Measurements from ENCODE around the gene HCRT.
"Not testable (repeated sequence)": the region's sequence is repeated elsewhere in the genome, so short reads cannot be mapped to it uniquely, and the experiment has no call there.

HCRT gene

DNA sequence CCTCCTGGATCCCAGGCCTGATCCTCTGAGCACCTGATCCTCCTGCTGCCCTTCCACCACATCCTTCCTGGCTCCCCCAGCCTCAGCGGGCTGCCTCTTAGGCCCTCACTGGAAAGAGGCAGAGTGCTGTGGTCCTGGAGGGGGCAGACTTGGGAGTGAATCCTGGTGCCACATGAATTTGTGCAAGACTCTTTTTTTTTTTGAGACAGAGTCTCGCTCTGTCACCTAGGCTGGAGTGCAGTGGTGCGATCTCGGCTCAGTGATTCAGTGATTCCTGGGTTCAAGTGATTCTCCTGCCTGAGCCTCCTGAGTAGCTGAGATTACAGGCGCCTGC, 6.0 kb upstream of the HCRT start:
- no peaks in the 10 kb centered on the region for H3K9me3 Mint-ChIP-seq
- no peak overlapping the region for H3K4me3 Mint-ChIP-seq
- CTCF ChIA-PET: interaction anchor here (0.6 kb wide), 1 partner anchor 441 kb away, joined by 4 read pairs; no protein-coding TSS in a partner anchor
- peaks cover 28% of the 10 kb centered on the region for H3K4me1 Mint-ChIP-seq
- no peak for DNase-seq
- H3K36me3 Mint-ChIP-seq: peaks cover 2% of the 10 kb centered on the region
- H3K27ac Mint-ChIP-seq: no peak overlapping the region
- H3K27me3 Mint-ChIP-seq: peaks cover 3% of the 10 kb centered on the region

DNA sequence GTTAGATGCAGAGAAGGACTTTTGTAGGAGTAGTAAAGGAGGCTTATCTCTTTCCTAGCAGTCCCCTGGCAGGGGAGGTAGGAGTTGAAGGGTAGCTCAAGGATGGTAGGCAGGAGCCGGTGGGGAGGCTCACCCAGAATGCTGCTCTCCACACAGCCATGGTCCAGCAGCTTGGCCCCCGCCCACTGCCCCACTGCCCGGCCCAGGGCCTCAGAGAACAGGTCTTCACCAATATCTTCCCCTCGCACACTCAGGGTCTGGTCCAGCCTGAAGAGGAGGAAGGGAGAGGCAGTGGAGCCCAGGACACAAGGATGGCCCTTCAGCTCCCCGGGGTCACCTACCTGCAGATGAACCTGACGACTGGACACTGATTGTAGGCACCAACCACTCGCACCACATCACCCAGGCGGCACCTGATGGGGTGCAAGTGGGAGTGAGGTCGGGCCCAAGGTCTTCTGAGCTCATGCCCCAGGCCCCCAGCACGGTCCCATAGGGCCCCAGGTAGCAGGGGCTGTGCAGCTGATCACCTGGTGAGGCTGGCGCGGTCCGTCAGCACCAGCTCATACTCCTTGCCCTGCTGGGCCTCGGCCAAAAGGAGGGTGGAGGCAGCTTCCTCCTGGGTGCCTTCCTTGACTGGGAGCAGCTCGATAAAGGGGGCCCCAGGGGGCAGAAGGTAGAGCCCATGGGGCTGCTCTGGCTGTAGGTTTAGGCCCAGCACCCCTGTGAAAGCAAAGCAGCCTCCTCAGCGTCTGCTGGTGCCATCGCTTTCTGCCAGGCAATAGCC, 5.4 kb upstream of the HCRT start:
- Mint-ChIP-seq H3K27ac (no peak overlapping the region), H3K36me3 (peaks cover 2% of the 10 kb centered on the region), H3K4me3 (no peak overlapping the region), H3K4me1 (peaks cover 27% of the 10 kb centered on the region), H3K9me3 (no peaks in the 10 kb centered on the region), H3K27me3 (peaks cover 7% of the 10 kb centered on the region)
- DNase-seq: no peak
- CTCF ChIA-PET: interaction anchor here (1.0 to 1.2 kb wide), 2 partner anchors 9 to 32 kb away, joined by 4 to 6 read pairs; partner anchors contain the start of gene KCNH4

DNA sequence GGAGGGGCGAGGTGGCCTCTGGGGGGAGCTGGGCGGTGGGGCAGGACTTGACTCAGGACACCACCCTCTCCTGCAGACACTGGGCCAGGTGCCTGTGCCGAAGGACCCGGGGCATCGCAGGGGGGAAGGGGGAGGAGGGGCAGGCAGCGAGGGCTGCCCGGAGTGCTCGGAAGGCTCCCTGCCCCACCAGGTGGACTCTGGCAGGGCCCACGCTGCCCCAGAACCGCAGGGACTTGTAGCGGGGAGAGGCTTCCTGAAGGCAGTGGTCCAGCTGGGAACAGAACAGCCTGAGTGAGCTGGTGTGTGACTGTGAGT, 4.4 kb upstream of the HCRT start:
- no peak for DNase-seq
- peaks cover 31% of the 10 kb centered on the region for H3K4me1 Mint-ChIP-seq
- CTCF ChIA-PET: interaction anchor here (1.0 to 3.6 kb wide), 3 partner anchors 8 to 214 kb away, joined by 4 to 12 read pairs (median 6); partner anchors contain the start of gene KCNH4
- H3K9me3 Mint-ChIP-seq: no peaks in the 10 kb centered on the region
- no peak overlapping the region for H3K4me3 Mint-ChIP-seq
- H3K27me3 Mint-ChIP-seq: peaks cover 18% of the 10 kb centered on the region
- no peak overlapping the region for H3K27ac Mint-ChIP-seq
- peaks cover 2% of the 10 kb centered on the region for H3K36me3 Mint-ChIP-seq

DNA sequence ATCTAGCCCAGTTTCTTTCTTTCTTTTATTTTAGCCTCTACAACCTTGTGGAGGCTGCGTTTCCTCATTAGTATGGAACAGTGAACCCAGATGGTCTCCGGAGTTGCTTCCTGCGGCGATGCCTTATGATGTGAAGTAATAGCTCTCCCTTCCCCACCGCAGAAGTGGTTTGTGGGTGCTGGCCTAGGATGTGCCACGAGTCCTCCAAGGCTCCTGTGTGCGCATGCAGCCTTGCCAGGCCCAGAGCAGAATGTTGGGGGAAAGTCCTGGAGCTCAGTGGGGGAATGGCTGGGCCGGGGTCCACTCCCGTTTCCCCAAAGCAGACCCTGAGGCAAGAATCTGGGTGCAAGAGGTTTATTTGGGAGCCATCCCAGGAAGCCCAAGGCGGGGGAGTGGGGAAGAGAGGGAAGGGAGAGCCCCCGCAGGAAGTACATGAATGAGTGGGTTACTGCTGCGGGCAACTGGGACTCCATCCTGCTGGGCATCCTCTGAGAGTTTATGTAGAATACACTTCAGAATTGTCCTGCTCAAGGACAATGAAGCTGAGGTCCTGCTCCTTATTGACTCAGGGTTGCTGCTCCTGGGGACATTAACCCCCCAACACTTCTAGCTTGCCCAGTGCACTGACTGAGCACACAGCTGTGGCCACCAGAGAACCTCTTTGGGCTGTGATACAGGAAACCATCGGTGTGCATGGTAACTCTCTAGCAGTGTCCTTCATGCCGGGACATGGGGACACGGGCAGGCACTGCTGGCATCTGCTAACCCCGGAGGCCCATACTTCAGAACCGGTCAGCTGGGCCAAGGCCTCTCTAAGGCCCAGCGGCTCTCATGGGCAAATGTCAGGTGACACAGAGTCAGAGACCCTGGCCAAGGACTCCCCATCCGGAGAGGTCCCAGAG, 3.7 kb upstream of the HCRT start:
- CTCF ChIA-PET: interaction anchor here (1.2 to 3.6 kb wide), 2 partner anchors 9 to 214 kb away, joined by 3 to 12 read pairs; no protein-coding TSS in a partner anchor
- no peak for DNase-seq
- Mint-ChIP-seq H3K9me3 (no peaks in the 10 kb centered on the region), H3K27me3 (peaks cover 20% of the 10 kb centered on the region), H3K4me1 (peaks cover 31% of the 10 kb centered on the region), H3K36me3 (peaks cover 2% of the 10 kb centered on the region), H3K4me3 (no peak overlapping the region), H3K27ac (no peak overlapping the region)

DNA sequence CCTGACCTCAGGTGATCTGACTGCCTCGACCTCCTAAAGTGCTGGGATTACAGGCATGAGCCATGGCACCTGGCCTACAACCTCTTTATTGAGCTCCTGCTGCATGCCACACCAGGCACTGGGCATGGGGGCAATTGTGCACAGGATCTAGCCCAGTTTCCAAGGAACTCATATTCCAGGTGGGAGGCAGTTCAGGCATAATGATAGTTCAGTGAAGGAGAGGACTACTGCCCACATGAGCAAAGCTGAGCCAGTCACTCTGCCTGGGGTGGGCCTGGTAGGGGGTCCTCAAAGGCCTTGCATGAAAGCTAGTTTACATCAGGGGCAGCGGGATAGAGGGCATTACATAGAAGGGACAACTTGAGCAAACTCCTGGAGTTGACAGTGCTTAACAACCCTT, 2.6 kb upstream of the HCRT start:
- H3K4me1 Mint-ChIP-seq: peaks cover 31% of the 10 kb centered on the region

DNA sequence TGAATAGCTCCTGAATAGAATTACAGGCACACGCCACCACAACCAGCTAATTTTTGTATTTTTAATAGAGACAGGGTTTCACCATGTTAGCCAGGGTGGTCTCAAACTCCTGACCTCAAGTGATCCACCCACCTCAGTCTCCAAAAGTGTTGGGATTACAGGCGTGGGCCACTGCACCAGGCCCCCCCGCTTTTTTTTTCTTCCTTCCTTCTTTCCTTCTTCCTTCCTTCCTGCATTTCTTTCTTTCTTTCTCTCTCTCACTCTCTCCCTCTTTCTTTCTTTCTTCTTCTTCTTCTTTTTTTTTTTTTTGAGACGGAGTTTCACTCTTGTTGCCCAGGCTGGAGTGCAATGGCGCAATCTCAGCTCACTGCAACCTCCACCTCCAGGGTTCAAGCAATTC, 939 bp upstream of the HCRT start:
- not testable (repeated sequence) for H3K36me3 Mint-ChIP-seq, H3K27ac Mint-ChIP-seq, H3K9me3 Mint-ChIP-seq, DNase-seq, H3K4me3 Mint-ChIP-seq
- Mint-ChIP-seq H3K4me1 (peaks cover 43% of the 10 kb centered on the region), H3K27me3 (peaks cover 46% of the 10 kb centered on the region)
- CTCF ChIA-PET: interaction anchor here (0.7 kb wide), 1 partner anchor 19 kb away, joined by 4 read pairs; no protein-coding TSS in a partner anchor

More for the DNA sequence above, 2.6 kb upstream of the HCRT start:
- CTCF ChIA-PET: interaction anchor here (1.0 to 3.6 kb wide), 3 partner anchors 8 to 218 kb away, joined by 3 to 12 read pairs (median 4); no protein-coding TSS in a partner anchor
- Mint-ChIP-seq H3K4me3 (no peak overlapping the region), H3K27me3 (peaks cover 31% of the 10 kb centered on the region), H3K27ac (no peak overlapping the region), H3K9me3 (no peaks in the 10 kb centered on the region), H3K36me3 (peaks cover 2% of the 10 kb centered on the region)
- no peak for DNase-seq

DNA sequence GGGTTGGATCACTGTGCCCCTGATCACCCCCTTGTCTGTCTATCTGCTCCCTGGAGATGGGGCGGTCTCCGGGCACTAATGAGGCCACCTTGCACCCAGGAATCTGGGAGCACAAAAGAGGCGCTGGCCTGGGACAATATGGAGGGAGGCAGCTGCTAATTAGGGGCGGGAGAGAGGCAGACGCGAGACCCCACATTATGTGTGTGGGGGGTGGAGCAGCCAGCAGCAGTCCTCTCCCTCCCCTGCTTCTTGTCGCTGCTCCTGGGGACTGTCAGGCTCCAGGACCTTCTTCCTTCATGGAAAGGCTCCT, 324 bp upstream of the HCRT start:
- H3K4me3 Mint-ChIP-seq: no peak overlapping the region
- no peak for DNase-seq
- H3K4me1 Mint-ChIP-seq: peaks cover 47% of the 10 kb centered on the region
- H3K9me3 Mint-ChIP-seq: no peaks in the 10 kb centered on the region
- no peak overlapping the region for H3K27ac Mint-ChIP-seq
- peaks cover 2% of the 10 kb centered on the region for H3K36me3 Mint-ChIP-seq
- CTCF ChIA-PET: interaction anchor here (0.7 to 1.1 kb wide), 2 partner anchors 18 to 101 kb away, joined by 3 to 4 read pairs; no protein-coding TSS in a partner anchor
- peaks cover 52% of the 10 kb centered on the region for H3K27me3 Mint-ChIP-seq

DNA sequence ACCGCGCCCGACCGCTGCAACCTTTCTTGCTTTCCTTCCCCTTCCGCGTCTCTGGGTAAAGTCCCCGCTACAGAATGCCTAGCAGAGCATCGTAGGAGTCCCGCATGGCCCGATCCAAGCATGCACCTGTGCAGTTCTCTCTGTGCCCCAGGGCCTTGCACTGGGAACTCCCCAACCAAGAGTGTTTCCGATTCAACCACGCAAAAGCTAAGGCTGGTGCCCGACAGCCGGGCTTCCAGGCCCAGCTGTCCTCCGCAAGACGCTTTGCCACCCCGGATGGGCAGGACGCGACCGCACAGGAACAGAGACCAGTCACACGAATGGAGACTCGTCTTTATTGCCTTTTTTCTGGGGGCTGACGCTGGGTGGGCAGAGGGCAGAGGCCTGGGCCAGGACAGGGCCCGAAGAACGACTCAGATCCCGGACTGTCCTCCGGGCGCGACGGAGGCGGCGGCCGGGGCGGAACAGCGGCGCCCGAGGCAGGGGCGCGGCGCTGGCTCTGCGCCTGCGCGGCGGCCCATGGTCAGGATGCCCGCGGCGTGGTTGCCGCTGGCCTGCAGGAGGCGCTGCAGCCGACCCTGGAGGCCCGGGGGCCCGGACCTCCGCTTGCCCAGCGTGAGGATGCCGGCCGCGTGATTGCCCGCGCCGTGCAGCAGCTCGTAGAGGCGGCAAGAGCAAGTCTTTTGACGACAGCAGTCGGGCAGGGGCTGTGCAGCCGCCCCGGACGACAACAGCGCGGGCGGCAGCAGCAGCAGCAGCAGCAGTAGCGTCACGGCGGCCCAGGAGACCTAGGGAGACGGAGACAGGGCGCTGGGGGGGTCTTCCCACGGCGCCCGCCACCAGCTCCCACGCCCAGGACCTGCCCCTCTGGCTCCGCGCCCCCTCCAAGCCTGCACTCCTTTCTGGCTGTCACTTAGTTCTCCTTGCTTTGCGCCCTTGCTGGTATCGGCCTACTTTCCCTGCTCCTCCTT, 1.2 kb downstream of the HCRT start:
- no peaks in the 10 kb centered on the region for H3K36me3 Mint-ChIP-seq
- peaks cover 60% of the 10 kb centered on the region for H3K4me1 Mint-ChIP-seq
- CTCF ChIA-PET: interaction anchor here (1.0 to 2.1 kb wide), 3 partner anchors 10 to 216 kb away, joined by 3 to 11 read pairs (median 4); partner anchors contain the start of gene GHDC
- DNase-seq: peak; percentile 80
- no peaks in the 10 kb centered on the region for H3K9me3 Mint-ChIP-seq
- peaks cover 67% of the 10 kb centered on the region for H3K27me3 Mint-ChIP-seq
- peak overlapping the region; percentile 82 for H3K4me3 Mint-ChIP-seq
- peak overlapping the region; percentile 86 for H3K27ac Mint-ChIP-seq

DNA sequence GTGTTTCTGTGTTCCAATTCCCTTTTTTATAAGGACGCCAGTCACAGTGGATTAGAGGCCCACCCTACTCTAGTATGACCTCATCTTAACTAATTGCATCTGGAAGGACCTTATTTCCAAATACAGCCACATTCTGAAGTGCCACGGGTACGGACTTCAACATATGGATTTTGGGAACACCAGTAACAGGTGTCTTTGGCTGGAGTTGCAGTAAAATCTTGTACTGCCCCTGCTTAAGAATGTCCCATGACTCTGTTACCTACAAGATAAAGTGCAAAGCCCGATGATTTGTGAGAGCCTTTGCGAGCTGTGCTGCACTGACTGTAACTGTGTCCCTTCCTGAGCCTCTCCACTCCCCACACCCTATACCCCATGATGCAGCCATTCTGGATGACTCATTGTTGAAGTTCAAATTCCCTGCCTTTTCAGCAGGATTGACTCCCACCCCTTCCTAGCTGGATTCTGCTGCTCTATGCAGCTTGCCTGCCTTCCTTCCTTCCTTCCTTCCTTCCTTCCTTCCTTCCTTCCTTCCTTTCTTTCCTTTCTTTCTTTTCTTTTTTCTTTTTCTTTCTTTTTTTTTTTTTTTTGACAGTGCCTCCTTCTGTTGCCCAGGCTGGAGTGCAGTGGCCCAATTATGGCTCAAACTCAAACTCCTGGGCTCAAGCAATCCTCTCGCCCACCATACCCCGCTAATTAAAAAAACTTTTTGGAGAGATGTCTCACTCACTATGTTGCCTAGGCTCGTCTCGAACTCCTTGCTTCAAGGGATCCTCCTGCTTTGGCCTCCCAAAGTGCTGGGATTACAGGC, 2.1 kb downstream of the HCRT start:
- H3K4me1 Mint-ChIP-seq: peaks cover 61% of the 10 kb centered on the region
- DNase-seq: no peak
- H3K4me3 Mint-ChIP-seq: peak overlapping the region; percentile 82
- H3K9me3 Mint-ChIP-seq: no peaks in the 10 kb centered on the region
- H3K36me3 Mint-ChIP-seq: no peaks in the 10 kb centered on the region
- peaks cover 76% of the 10 kb centered on the region for H3K27me3 Mint-ChIP-seq
- CTCF ChIA-PET: interaction anchor here (2.1 kb wide), 1 partner anchor 11 kb away, joined by 11 read pairs; the partner anchor contains the start of gene GHDC
- H3K27ac Mint-ChIP-seq: peak overlapping the region; percentile 86

DNA sequence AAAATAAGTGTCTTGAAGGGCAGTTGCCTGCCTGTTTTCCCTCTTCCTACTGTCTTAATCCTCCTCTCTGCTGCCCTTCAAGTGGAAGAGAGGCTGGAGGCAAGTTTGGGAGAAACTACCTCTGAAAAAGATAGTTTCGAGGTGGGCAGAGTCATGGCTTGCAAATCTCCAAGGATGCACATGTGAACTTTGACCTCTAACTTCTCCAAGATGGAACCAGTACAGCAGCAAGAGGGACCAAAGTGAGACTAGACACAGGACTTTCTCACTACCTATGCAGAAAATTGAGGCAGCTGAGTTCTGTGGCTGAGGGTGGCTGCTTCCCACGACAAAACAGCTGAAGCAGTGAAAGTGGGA, 3.4 kb downstream of the HCRT start:
- Mint-ChIP-seq H3K36me3 (no peaks in the 10 kb centered on the region), H3K4me3 (peak overlapping the region; percentile 52), H3K27me3 (peaks cover 83% of the 10 kb centered on the region), H3K9me3 (no peaks in the 10 kb centered on the region), H3K27ac (peak overlapping the region; percentile 5), H3K4me1 (peaks cover 61% of the 10 kb centered on the region)
- CTCF ChIA-PET: interaction anchor here (0.6 to 3.1 kb wide), 22 partner anchors 8 to 348 kb away, joined by 3 to 28 read pairs (median 3); partner anchors contain the start of genes CNP, GHDC, KAT2A and NKIRAS2
- no peak for DNase-seq

DNA sequence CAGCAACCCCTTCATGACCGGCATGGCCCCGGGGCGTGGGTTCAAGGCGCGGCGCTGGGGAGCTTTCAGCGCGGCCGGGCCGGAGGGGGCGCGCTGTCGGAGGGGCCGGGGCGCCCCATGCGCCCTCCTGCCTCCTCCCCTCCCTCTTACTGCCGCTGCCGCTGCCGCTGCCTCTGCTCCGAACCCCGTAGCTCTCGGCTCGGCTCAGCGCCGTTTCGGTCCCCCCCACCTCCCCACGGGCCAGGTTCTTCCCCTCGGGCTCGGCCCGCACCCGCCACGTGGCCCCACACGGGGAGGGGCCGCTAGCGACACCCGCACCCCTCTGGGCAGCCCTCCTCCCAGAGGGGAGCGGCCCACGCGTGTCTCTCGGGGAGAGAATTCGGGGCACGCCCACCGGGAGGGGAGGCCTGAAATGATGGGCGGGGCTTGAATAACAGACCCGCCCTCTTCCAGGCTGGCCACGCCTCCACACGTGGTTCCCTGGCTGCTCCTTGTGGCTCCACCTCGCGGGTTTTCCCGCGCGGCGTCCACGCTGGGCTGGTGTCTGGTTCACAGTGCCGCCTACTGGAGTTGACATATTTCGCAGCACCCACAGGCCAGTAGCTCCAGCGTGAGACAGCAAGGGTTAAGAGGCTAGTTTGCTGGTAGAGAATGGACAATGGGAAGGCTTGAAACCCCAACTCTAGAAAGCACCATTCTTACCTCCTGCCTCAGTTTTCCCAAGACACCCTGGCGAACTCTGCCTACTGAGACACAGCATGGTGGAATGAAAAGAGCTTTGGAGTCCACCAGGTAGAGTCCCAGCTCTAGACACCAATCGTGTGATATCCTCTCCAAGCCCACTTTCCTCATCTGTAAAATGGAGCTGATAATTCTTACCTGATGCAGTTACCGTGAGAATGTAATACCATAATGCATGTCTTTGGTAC, 4.1 kb downstream of the HCRT start, which contains the start of gene KCNH4:
KCNH4 (minus strand) TSS at position 221 of the 929 bp plus-strand sequence; CDS start at position 24, 197 bp downstream.
- peaks cover 80% of the 10 kb centered on the region for H3K27me3 Mint-ChIP-seq
- H3K9me3 Mint-ChIP-seq: no peaks in the 10 kb centered on the region
- H3K36me3 Mint-ChIP-seq: no peaks in the 10 kb centered on the region
- peaks cover 61% of the 10 kb centered on the region for H3K4me1 Mint-ChIP-seq
- peak within 1 kb of the TSS; percentile 5 for H3K27ac Mint-ChIP-seq
- CTCF ChIA-PET: interaction anchor here (0.6 to 3.1 kb wide), 23 partner anchors 9 to 349 kb away, joined by 3 to 28 read pairs (median 3); partner anchors contain the start of genes CNP, DHX58, GHDC and KAT2A
- peak within 1 kb of the TSS; percentile 52 for H3K4me3 Mint-ChIP-seq
- DNase-seq: peak; percentile 92

Data from activated naive CD4-positive, alpha-beta T cell treated with anti-CD3 and anti-CD28 coated beads, Interleukin-2, amount 10 ng/mL, durations not matched to agents 7 days and 5 days (primary cell).